OCI-LY1 (cell line): Measurements from ENCODE around the gene ZCCHC3.
A peak's percentile ranks its signal among the peaks of the same experiment; 100 is the strongest.

Experiments used
- H2AFZ ChIP-seq: fragments of 200-600 bp; sonication (generic), shearing (Covaris generic); 2 replicates; pipeline ENCODE4 v1.6.0; 2014; ENCODE audit warnings: antibody characterized with exemption, mild to moderate bottlenecking, low read length
- H3F3A ChIP-seq: fragments of 200-600 bp; sonication (generic), shearing (Covaris generic); 2 replicates; pipeline ENCODE4 v1.6.0; 2014; ENCODE audit warnings: mild to moderate bottlenecking, antibody characterized with exemption, low read length, moderate library complexity; ENCODE audit not compliant: insufficient read depth
- H3K27ac ChIP-seq: fragments of 200-600 bp; sonication (generic); 2 replicates; pipeline ENCODE4 v1.5.1; 2014; ENCODE audit warnings: low read length, mixed run types, mild to moderate bottlenecking, low read depth; ENCODE audit not compliant: poor library complexity, severe bottlenecking
- H3K27me3 ChIP-seq: fragments of 200-600 bp; sonication (generic); 2 replicates; pipeline ENCODE4 v1.6.0; 2014; ENCODE audit warnings: antibody characterized with exemption, mild to moderate bottlenecking, low read length, moderate library complexity; ENCODE audit not compliant: insufficient read depth
- H3K36me3 ChIP-seq: fragments of 200-600 bp; sonication (generic); 2 replicates; pipeline ENCODE4 v1.6.1; 2014; ENCODE audit warnings: mild to moderate bottlenecking, antibody characterized with exemption, low read length, moderate library complexity, mixed read lengths; ENCODE audit not compliant: insufficient read depth
- H3K4me1 ChIP-seq: fragments of 200-600 bp; sonication (generic); 2 replicates; pipeline ENCODE4 v1.5.1; 2014; ENCODE audit warnings: mild to moderate bottlenecking, low read length, moderate library complexity; ENCODE audit not compliant: insufficient read depth, severe bottlenecking
- H3K4me2 ChIP-seq: fragments of 200-600 bp; sonication (generic), shearing (Covaris generic); 2 replicates; pipeline ENCODE4 v1.6.1; 2014; ENCODE audit warnings: low read length
- H3K4me3 ChIP-seq: fragments of 200-600 bp; sonication (generic); 2 replicates; pipeline ENCODE4 v1.5.1; 2014; ENCODE audit warnings: low read length, low read depth, mild to moderate bottlenecking, mixed read lengths; ENCODE audit not compliant: poor library complexity, severe bottlenecking
- H3K79me2 ChIP-seq: fragments of 200-600 bp; shearing (Covaris generic); 2 replicates; pipeline ENCODE4 v1.6.1; 2016; ENCODE audit warnings: mixed run types, low read length, mixed read lengths; ENCODE audit not compliant: insufficient read depth
- H3K9ac ChIP-seq: fragments of 200-600 bp; sonication (generic), shearing (Covaris generic); 2 replicates; pipeline ENCODE4 v1.6.1; 2014; ENCODE audit warnings: mild to moderate bottlenecking, low read length, mixed read lengths
- H3K9me2 ChIP-seq: fragments of 200-600 bp; sonication (generic), shearing (Covaris generic); 2 replicates; pipeline ENCODE4 v1.6.1; 2014; ENCODE audit warnings: low read depth, mild to moderate bottlenecking, low read length, mixed read lengths
- H3K9me3 ChIP-seq: fragments of 200-600 bp; shearing (Covaris generic); 2 replicates; pipeline ENCODE4 v1.6.1; 2014; ENCODE audit warnings: low read length, mixed read lengths
- H4K20me1 ChIP-seq: fragments of 200-600 bp; sonication (generic), shearing (Covaris generic); 2 replicates; pipeline ENCODE4 v1.6.0; 2016; ENCODE audit warnings: mild to moderate bottlenecking, low read length; ENCODE audit not compliant: insufficient read depth
- CTCF ChIP-seq: fragments of 200-600 bp; sonication (generic), shearing (Covaris generic); IDR thresholded peaks from 2 replicates; pipeline ENCODE4 v1.5.1; 2017; ENCODE audit warnings: mild to moderate bottlenecking, antibody characterized with exemption, low read length, moderate library complexity, mixed read lengths
- EZH2 ChIP-seq: fragments of 200-600 bp; sonication (generic), shearing (Covaris generic); IDR thresholded peaks from 2 replicates; pipeline ENCODE4 v1.8.0; 2017; ENCODE audit warnings: borderline replicate concordance, mixed run types, mild to moderate bottlenecking, antibody characterized with exemption, low read length, moderate library complexity, mixed read lengths

The ZCCHC3 gene

GRCh38 chr20:305745-306144 lies 8.4 kb downstream of the ZCCHC3 start:
- peaks cover 13% of the 10 kb centered on the region for H3K4me1 ChIP-seq
- no peak for TF ChIP-seq CTCF
- no peak for TF ChIP-seq EZH2
- no peak overlapping the region for H3K4me3 ChIP-seq
- no peaks in the 10 kb centered on the region for H3F3A ChIP-seq
- no peak overlapping the region for H3K4me2 ChIP-seq
- H3K27ac ChIP-seq = no peak overlapping the region
- no peaks in the 10 kb centered on the region for H3K36me3 ChIP-seq
- no peaks in the 10 kb centered on the region for H3K9me2 ChIP-seq
- no peaks in the 10 kb centered on the region for H3K79me2 ChIP-seq
- H3K9ac ChIP-seq = no peak overlapping the region
- H3K9me3 ChIP-seq = no peaks in the 10 kb centered on the region
- H3K27me3 ChIP-seq = no peaks in the 10 kb centered on the region
- H4K20me1 ChIP-seq = no peaks in the 10 kb centered on the region
- no peak overlapping the region for H2AFZ ChIP-seq

GRCh38 chr20:308427-309038 lies 11.2 kb downstream of the ZCCHC3 start:
- no peaks in the 10 kb centered on the region for H3K36me3 ChIP-seq
- no peaks in the 10 kb centered on the region for H3K9me3 ChIP-seq
- no peaks in the 10 kb centered on the region for H3F3A ChIP-seq
- no peaks in the 10 kb centered on the region for H3K9me2 ChIP-seq
- H2AFZ ChIP-seq = no peak overlapping the region
- H3K4me3 ChIP-seq = no peak overlapping the region
- H4K20me1 ChIP-seq = no peaks in the 10 kb centered on the region
- H3K27ac ChIP-seq = no peak overlapping the region
- peaks cover 16% of the 10 kb centered on the region for H3K4me1 ChIP-seq
- no peak overlapping the region for H3K9ac ChIP-seq
- H3K27me3 ChIP-seq = no peaks in the 10 kb centered on the region
- no peak overlapping the region for H3K4me2 ChIP-seq
- no peaks in the 10 kb centered on the region for H3K79me2 ChIP-seq
- TF ChIP-seq CTCF (no peak), EZH2 (no peak)

GRCh38 chr20:309306-309840 lies 12.0 kb downstream of the ZCCHC3 start:
- H3K4me2 ChIP-seq = peak overlapping the region; percentile 62; the same call in 1 of the 2 replicates
- H3K9me3 ChIP-seq = no peaks in the 10 kb centered on the region
- no peak overlapping the region; the same call in 1 of the 2 replicates for H3K9ac ChIP-seq
- no peak overlapping the region for H2AFZ ChIP-seq
- no peak overlapping the region for H3K27ac ChIP-seq
- no peaks in the 10 kb centered on the region for H3F3A ChIP-seq
- peak; percentile 8; the same call in 1 of the 2 replicates for TF ChIP-seq CTCF
- TF ChIP-seq EZH2 = no peak
- no peaks in the 10 kb centered on the region for H3K9me2 ChIP-seq
- peak overlapping the region; percentile 55 for H3K4me3 ChIP-seq
- H3K27me3 ChIP-seq = no peaks in the 10 kb centered on the region
- H3K36me3 ChIP-seq = no peaks in the 10 kb centered on the region
- no peaks in the 10 kb centered on the region for H3K79me2 ChIP-seq
- no peaks in the 10 kb centered on the region for H4K20me1 ChIP-seq
- peaks cover 16% of the 10 kb centered on the region for H3K4me1 ChIP-seq
